ENCODE measurements around the gene TPM3. TPM values are rescaled to one million over a fixed set of nuclear protein-coding genes. Genes with fewer than 3 reads are reported as not detected.

TPM3 gene
- total RNA-seq, 2 experiments from 2014 or later: 654 to 664 TPM

- POLR2A ChIA-PET: interaction anchor here (1.1 kb wide), 1 partner anchor 12 kb away, joined by 4 read pairs; no protein-coding TSS in a partner anchor
- no peaks in the 10 kb centered on the region for H3K36me3 Mint-ChIP-seq
- H3K9me3 Mint-ChIP-seq: no peaks in the 10 kb centered on the region
- no peak overlapping the region for H3K4me3 Mint-ChIP-seq
- H3K4me1 Mint-ChIP-seq: peaks cover 4% of the 10 kb centered on the region
- H3K27ac Mint-ChIP-seq: no peak overlapping the region
- ATAC-seq (ENCODE audit: low read depth) (no peak), DNase-seq (no peak)
- H3K27me3 Mint-ChIP-seq: peaks cover 36% of the 10 kb centered on the region
Measured at GRCh38 chr1:154193821-154194220, 1.9 kb upstream of the TPM3 start.

GRCh38 chr1:154192476-154192875 lies 576 bp upstream of the TPM3 start:
- Mint-ChIP-seq H3K27me3 (peaks cover 36% of the 10 kb centered on the region), H3K4me3 (no peak overlapping the region), H3K27ac (no peak overlapping the region), H3K36me3 (no peaks in the 10 kb centered on the region), H3K9me3 (no peaks in the 10 kb centered on the region), H3K4me1 (peaks cover 5% of the 10 kb centered on the region)
- no peak for ATAC-seq (ENCODE audit: low read depth)
- POLR2A ChIA-PET: interaction anchor here (1.0 kb wide), 1 partner anchor 74 kb away, joined by 3 read pairs; no protein-coding TSS in a partner anchor
- DNase-seq: no peak

- peaks cover 36% of the 10 kb centered on the region for H3K27me3 Mint-ChIP-seq
- no peak for DNase-seq
Measured at GRCh38 chr1:154190550-154190949, 1.4 kb downstream of the TPM3 start.

GRCh38 chr1:154186852-154187501 lies 4.9 kb downstream of the TPM3 start:
- DNase-seq: no peak
- POLR2A ChIA-PET: no interaction called here
- peaks cover 5% of the 10 kb centered on the region for H3K36me3 Mint-ChIP-seq
- no peak overlapping the region for H3K4me3 Mint-ChIP-seq
- H3K9me3 Mint-ChIP-seq: no peaks in the 10 kb centered on the region
- ATAC-seq (ENCODE audit: low read depth): no peak
- H3K27ac Mint-ChIP-seq: no peak overlapping the region
- H3K27me3 Mint-ChIP-seq: peaks cover 18% of the 10 kb centered on the region
- peaks cover 10% of the 10 kb centered on the region for H3K4me1 Mint-ChIP-seq

More at GRCh38 chr1:154190550-154190949, 1.4 kb downstream of the TPM3 start:
- no peaks in the 10 kb centered on the region for H3K36me3 Mint-ChIP-seq
- H3K9me3 Mint-ChIP-seq: no peaks in the 10 kb centered on the region
- POLR2A ChIA-PET: no interaction called here
- no peak overlapping the region for H3K27ac Mint-ChIP-seq
- no peak for ATAC-seq (ENCODE audit: low read depth)
- H3K4me1 Mint-ChIP-seq: peaks cover 10% of the 10 kb centered on the region
- no peak overlapping the region for H3K4me3 Mint-ChIP-seq

GRCh38 chr1:154186177-154186576 lies 5.7 kb downstream of the TPM3 start:
- DNase-seq: peak; percentile 70
- POLR2A ChIA-PET: no interaction called here
- no peaks in the 10 kb centered on the region for H3K9me3 Mint-ChIP-seq
- ATAC-seq (ENCODE audit: low read depth): no peak
- peaks cover 13% of the 10 kb centered on the region for H3K36me3 Mint-ChIP-seq
- peaks cover 10% of the 10 kb centered on the region for H3K27me3 Mint-ChIP-seq
- H3K4me1 Mint-ChIP-seq: peaks cover 15% of the 10 kb centered on the region
- H3K27ac Mint-ChIP-seq: no peak overlapping the region
- no peak overlapping the region for H3K4me3 Mint-ChIP-seq

DNA sequence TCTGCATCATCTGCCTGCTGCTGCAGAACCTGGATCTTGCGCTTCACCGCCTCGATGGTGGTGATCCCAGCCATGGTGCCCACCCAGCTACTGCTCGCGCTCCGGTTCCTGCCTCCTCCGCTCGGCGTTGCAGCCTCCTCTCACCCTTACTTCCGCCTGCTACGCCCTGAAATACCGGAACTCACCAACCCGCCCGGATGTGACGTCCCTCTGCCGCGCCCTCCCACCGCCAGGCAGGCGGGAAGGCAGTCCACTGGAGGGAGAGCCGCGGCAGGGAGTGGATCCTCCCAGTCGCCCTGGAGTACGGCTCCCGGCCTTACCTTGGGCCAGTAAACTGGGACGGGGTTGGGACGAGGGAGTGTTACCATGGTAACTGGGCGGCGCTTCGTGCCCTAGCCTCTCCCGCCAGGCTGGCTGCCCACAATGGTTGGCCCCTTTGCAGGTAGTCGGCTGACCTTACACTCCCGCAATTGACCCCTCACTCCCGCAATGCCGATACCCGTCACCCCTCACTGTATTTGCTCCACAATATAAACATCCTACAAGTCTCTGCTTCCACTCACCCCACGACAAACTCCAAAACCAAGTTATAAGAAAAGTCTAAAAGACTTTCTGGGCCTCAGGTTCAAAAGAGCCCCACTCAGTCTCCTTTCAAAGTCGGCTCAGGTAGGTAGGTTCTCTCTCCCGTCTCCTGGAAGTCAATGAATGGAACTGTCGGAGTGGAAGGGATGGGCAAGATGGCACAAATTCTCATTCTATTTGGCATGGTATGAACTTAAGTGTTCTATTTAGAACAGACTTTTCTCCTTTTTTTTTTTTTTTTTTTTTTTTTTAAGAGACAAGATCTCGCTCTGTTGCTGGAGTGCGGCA lies 8.6 kb downstream of the TPM3 start:
- Mint-ChIP-seq H3K27ac (peak overlapping the region; percentile 100), H3K9me3 (no peaks in the 10 kb centered on the region)

GRCh38 chr1:154182344-154183045 lies 9.4 kb downstream of the TPM3 start:
- Mint-ChIP-seq H3K36me3 (peaks cover 32% of the 10 kb centered on the region), H3K27ac (peak overlapping the region; percentile 100), H3K9me3 (no peaks in the 10 kb centered on the region), H3K4me1 (peaks cover 44% of the 10 kb centered on the region), H3K4me3 (peak overlapping the region; percentile 99), H3K27me3 (no peaks in the 10 kb centered on the region)
- peak; percentile 83 for DNase-seq
- POLR2A ChIA-PET: interaction anchor here (0.6 to 4.0 kb wide), 18 partner anchors 11 to 236 kb away, joined by 3 to 70 read pairs (median 4); partner anchors contain the start of genes DENND4B, HAX1, NUP210L and RPS27
- ATAC-seq (ENCODE audit: low read depth): peak; percentile 82

More for the DNA sequence above, 8.6 kb downstream of the TPM3 start:
- Mint-ChIP-seq H3K27me3 (no peaks in the 10 kb centered on the region), H3K36me3 (peaks cover 30% of the 10 kb centered on the region), H3K4me3 (peak overlapping the region; percentile 99), H3K4me1 (peaks cover 39% of the 10 kb centered on the region)
- DNase-seq (peak; percentile 95), ATAC-seq (ENCODE audit: low read depth) (peak; percentile 62)
- POLR2A ChIA-PET: interaction anchor here (0.6 to 4.0 kb wide), 10 partner anchors 15 to 193 kb away, joined by 4 to 70 read pairs (median 6); partner anchors contain the start of genes HAX1, NUP210L, RPS27 and UBAP2L

- H3K27me3 Mint-ChIP-seq: no peaks in the 10 kb centered on the region
- POLR2A ChIA-PET: interaction anchor here (0.6 to 4.0 kb wide), 18 partner anchors 12 to 236 kb away, joined by 3 to 70 read pairs (median 4); partner anchors contain the start of genes DENND4B, NUP210L, RPS27 and UBAP2L
Measured at GRCh38 chr1:154181944-154182343, 10.0 kb downstream of the TPM3 start.

DNA sequence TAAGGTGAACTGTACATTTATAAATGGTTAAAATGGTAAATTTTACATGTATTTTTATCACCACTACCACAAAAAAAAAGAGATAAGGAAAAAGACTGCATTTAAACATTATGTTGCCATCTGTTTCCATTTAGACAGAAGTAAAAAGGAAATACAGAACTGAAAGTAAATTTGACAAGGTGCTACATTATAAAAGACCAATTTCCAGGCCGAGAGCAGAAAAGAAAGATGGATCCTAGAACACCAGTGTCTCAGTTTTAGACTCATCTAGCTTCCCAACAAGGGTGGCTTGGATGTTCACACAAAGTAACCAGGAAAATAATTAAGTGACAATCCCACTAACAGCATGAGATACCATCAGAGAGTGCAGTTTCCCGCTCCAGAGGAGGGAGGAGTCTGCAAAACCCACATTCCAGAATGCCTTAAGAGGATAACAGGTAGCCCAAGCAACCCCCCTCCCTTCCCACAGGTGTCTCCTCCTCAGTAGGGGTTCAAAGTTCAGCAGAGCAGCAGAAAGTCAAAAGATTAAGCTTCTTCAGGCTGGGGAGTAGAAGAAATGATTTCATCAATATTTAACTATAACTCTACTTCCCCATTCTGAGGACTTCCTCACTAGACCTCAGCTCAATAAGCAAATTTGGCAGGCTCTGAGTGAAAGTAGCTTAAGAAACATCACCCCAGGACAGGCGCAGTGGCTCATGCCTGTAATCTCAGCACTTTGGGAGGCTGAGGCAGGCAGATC lies 11.8 kb downstream of the TPM3 start:
- no peaks in the 10 kb centered on the region for H3K9me3 Mint-ChIP-seq
- peak overlapping the region; percentile 81 for H3K27ac Mint-ChIP-seq
- no peak for DNase-seq
- no peaks in the 10 kb centered on the region for H3K27me3 Mint-ChIP-seq
- POLR2A ChIA-PET: interaction anchor here (1.6 to 4.0 kb wide), 4 partner anchors 22 to 189 kb away, joined by 3 to 70 read pairs (median 21); partner anchors contain the start of genes NUP210L, RPS27 and UBAP2L
- H3K4me1 Mint-ChIP-seq: peaks cover 54% of the 10 kb centered on the region
- H3K4me3 Mint-ChIP-seq: peak overlapping the region; percentile 99
- ATAC-seq (ENCODE audit: low read depth): no peak
- peaks cover 46% of the 10 kb centered on the region for H3K36me3 Mint-ChIP-seq

More at GRCh38 chr1:154181944-154182343, 10.0 kb downstream of the TPM3 start:
- ATAC-seq (ENCODE audit: low read depth): no peak
- peak overlapping the region; percentile 99 for H3K4me3 Mint-ChIP-seq
- DNase-seq: no peak
- peaks cover 37% of the 10 kb centered on the region for H3K36me3 Mint-ChIP-seq
- H3K27ac Mint-ChIP-seq: peak overlapping the region; percentile 100
- no peaks in the 10 kb centered on the region for H3K9me3 Mint-ChIP-seq
- peaks cover 50% of the 10 kb centered on the region for H3K4me1 Mint-ChIP-seq

GRCh38 chr1:154178911-154179811 lies 12.7 kb downstream of the TPM3 start:
- DNase-seq: no peak
- POLR2A ChIA-PET: interaction anchor here (0.8 to 5.6 kb wide), 4 partner anchors 20 to 185 kb away, joined by 3 to 70 read pairs (median 16); partner anchors contain the start of gene NUP210L
- ATAC-seq (ENCODE audit: low read depth): no peak
- Mint-ChIP-seq H3K9me3 (no peaks in the 10 kb centered on the region), H3K4me3 (peak overlapping the region; percentile 99), H3K27ac (peak overlapping the region; percentile 81), H3K27me3 (no peaks in the 10 kb centered on the region), H3K36me3 (peaks cover 50% of the 10 kb centered on the region), H3K4me1 (peaks cover 54% of the 10 kb centered on the region)

- H3K9me3 Mint-ChIP-seq: no peaks in the 10 kb centered on the region
- peak overlapping the region; percentile 24 for H3K27ac Mint-ChIP-seq
- POLR2A ChIA-PET: interaction anchor here (0.8 to 5.6 kb wide), 4 partner anchors 12 to 188 kb away, joined by 3 to 28 read pairs (median 4); no protein-coding TSS in a partner anchor
- no peak for ATAC-seq (ENCODE audit: low read depth)
- peaks cover 51% of the 10 kb centered on the region for H3K4me1 Mint-ChIP-seq
- peak overlapping the region; percentile 99 for H3K4me3 Mint-ChIP-seq
- DNase-seq: no peak
- no peaks in the 10 kb centered on the region for H3K27me3 Mint-ChIP-seq
- H3K36me3 Mint-ChIP-seq: peaks cover 50% of the 10 kb centered on the region
Measured at GRCh38 chr1:154178013-154178412, 13.9 kb downstream of the TPM3 start.

All from activated naive CD8-positive, alpha-beta T cell treated with anti-CD3 and anti-CD28 coated beads, Interleukin-2, amount 10 ng/mL, durations not matched to agents 7 days and 5 days (primary cell).